Hematopoietic multipotent progenitor cell (in vitro differentiated cells): ENCODE data around the gene DNAAF9. TPM values are rescaled to one million over a fixed set of nuclear protein-coding genes. Genes with fewer than 3 reads are reported as not detected.

Experiments used
- DNase-seq, 3 donors: peaks; one replicate each; pipeline ENCODE4 v3.0.0-alpha.2; 2011 to 2015; ENCODE audit warnings: low read depth in 2 of 3, low spot score in 2 of 3
- small RNA-seq: library from RNA; depleted of rRNA; stranded (forward); fragments of <200 nt; gene quantifications from one replicate; pipeline ENCODE3, GENCODE V24; 2012
- total RNA-seq: library from RNA; depleted of rRNA; stranded (reverse); fragments of >200 nt; gene quantifications from one replicate; pipeline ENCODE4 v1.2.3, GENCODE V29; 2012

The DNAAF9 gene
- total RNA-seq, 1 donor, result 9.7 TPM

DNA sequence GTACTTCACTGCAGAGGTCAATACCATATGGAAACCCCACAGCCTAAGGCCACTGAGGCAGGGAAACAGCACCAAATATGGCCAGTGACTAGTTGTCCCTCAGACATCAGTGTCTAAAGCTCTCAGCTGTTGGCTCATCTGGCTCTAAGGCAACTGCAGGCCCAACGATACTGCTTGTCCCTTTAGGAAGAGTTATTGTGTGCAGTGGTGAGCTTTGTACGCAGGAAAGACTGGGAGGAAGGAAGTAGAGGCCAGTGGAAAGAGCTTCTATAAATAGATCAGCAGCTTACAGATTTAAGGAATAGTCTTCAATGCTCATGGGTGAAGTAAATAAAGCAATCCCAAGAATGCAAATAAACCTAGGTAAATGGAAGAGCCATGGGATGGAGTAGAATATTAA is 29.3 kb downstream of the DNAAF9 start:
- no peak for DNase-seq

DNA sequence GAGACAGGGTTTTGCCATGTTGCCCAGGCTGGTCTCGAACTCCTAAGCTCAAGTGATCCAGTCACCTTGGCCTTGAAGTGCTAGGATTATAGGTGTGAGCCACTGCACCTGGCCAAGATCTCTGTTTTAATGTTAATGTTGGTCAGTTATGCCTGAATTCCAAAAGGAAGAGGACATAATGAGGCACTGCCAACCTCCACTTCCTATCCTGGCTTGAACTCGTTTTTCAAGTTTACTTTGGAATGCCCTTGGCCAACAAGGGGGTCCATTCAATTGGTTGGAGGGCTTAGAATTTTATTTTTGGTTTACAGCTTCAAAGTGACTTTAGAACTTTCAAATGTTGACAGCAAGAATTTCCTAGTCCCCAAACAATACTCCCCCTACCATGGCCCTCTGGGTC is 29.8 kb downstream of the DNAAF9 start:
- no peak for DNase-seq

DNA sequence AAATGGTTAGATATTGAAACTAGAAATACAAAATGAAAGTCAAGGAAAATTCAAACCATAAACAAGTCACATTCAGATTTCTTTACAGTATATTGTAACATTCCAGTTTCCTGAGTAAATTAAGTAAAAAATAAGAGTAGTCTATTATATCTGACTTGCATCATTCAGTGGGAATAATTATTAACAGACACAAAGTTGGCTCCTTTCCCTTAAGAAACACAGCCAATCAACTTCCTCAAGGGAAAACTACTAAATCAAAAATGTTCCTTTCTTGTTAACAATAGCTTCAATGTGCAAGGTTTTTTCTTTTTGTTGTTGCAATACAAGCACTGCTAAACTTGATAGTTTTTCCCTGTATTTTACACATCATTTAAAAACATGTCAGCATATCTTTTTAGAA is 33.2 kb downstream of the DNAAF9 start:
- DNase-seq, result no peak

DNA sequence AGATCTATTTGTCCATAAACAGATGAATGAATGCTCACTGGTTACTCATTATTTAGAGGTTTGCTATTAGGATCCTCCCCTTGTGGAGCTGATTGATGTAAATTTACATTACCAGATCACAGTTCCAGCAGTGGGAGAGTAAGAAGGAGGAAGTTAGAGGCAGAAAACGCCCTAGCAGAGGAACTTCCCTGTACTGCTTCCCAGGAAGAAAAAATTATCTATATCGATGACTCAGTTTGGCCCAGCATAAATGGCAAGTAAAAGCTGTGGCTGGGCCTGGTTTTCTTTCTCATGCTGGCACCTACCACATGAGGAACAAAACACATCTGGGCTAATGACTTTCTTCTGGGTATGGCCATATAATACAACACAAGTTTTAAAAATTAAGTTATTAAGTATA is 35.7 kb downstream of the DNAAF9 start:
- DNase-seq, result no peak

DNA sequence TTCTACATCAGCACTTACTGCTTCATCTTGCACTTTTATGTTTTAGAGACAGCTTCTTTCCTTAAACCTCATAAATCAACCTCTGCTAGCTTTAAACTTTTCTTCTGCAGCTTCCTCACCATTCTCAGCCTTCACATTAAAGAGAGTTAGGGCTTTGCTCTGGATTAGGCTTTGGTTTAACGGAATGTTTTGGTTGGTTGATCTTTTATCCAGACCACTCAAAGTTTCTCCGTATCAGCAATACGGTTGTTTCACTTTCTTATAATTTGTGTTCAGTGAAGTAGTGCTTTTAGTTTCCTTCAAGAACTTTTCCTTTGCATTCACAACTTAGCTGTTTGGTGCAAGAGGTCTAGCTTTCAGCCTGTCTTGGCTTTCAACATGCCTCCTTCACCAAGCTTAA is 40.4 kb downstream of the DNAAF9 start:
- DNase-seq, result no peak

DNA sequence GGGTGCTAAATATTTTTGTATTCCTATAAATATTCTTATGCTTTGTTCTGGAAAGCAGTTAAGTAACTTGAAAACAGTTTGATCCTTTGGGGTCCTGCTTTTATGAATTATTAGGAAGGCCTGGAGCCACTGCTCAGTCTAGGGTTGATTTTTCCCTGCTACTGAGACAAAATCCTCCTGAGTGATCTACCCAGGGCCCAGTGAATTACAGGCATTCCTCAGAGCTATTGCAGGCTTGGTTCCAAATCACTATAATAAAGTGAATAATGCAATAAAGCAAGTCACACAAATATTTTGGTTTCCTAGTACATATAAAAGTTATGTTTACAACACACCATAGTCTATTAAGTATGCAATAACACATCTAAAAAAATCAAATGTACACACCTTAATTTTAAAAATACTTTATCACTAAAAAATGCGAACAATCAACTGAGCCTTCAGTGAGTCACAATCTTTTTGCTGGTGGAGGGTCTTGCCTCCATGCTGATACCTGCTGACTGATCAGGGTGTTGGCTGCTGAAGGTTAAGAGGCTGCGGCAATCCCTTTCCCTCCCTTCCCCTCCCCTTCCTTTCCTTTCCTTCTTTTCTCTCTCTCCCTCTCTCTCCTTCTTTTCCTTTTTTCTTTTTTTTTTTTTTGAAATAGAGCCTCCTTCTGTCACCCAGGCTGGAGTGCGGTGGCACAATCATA is 43.0 kb downstream of the DNAAF9 start:
- DNase-seq, result no peak

DNA sequence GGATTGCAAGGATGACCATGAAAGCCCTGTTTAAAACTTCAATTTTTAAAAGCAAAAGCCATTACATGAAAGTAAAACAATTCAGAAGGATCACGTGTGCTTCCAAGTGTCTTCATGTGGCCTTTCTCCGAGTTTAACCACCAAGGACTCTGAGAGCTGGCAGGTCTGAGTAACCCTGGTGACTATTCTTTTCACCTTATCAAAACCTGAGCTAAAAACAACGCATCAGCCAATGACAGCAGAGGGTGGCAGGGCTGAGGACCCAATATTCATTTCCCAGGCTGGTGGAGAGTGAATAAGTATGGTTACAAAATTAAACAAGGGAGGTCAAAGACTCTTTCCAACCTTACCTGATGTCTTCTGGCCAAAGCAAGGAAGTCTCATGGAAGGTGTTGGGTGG is 46.7 kb downstream of the DNAAF9 start:
- DNase-seq, result no peak

DNA sequence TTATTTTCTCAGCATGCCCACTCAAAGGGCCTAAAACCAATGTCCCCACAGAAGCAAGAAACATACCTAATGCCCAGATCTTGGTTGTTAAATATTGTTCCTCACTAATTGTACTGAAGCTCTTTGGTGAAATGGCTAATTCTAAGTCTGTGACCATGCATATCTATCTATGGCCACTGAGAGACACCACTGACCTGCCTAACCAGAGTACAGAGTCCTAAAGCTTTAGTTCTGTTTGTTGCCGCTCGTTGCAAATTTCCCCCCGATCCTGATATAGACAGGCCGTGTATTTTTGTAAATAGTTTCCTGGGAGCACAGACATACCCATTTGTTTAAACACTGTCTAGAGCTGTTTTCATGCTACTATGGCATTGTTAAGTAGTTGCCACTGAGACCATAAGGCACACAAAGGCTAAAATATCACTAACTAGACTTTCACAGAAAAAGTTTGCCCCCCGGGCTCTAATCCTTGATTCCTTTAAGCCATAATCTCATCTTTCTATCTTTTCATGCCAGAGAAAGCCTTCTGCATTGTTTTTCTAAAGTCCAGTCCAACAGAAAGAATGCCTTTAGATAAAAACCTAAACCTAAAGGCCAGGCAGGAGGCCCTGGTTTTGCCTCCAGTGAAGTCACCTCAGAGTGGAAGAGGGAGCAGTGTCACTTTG is 48.7 kb downstream of the DNAAF9 start:
- DNase-seq, result no peak

Small RNA genes lying within 50 kb of the gene (small RNA-seq; reads per million reads assigned to genes)
- gene RF00012 (0.61 reads per million), gene RNU6-1019P (not detected)

Other genes with a start within 250 kb of the DNAAF9 start
- 16.2 TPM for gene FASTKD5, start 247.8 kb downstream of the DNAAF9 start, total RNA-seq
- gene UBOX5, start 247.8 kb downstream of the DNAAF9 start, total RNA-seq, result 13.7 TPM
- gene LZTS3, start 234.1 kb downstream of the DNAAF9 start, total RNA-seq, result 9.4 TPM
- gene DDRGK1, start 203.0 kb downstream of the DNAAF9 start, total RNA-seq, result 30.2 TPM
- 34.2 TPM for gene ITPA, start 198.2 kb downstream of the DNAAF9 start, total RNA-seq
- 0.27 TPM for gene SLC4A11, start 168.5 kb downstream of the DNAAF9 start, total RNA-seq
- gene ATRN, start 63.3 kb upstream of the DNAAF9 start, total RNA-seq, result 32.3 TPM